NCI-H187 (cell line): Measurements from ENCODE around the gene EIF5.

Experiments used
- DNase-seq, 2 experiments: peaks; one replicate each; lab custom pipeline; 2025; lab: John Stamatoyannopoulos, UW

Gene EIF5

GRCh38 chr14:103333754-103334643 lies at the start of gene EIF5:
Gene EIF5 (plus strand): TSS chr14:103334237. CDS start chr14:103335861, 1,624 bp downstream.
- peak; percentile 97 to 99 for DNase-seq

GRCh38 chr14:103284574-103285467 lies 49.2 kb upstream of the EIF5 start:
- DNase-seq: no peak

DNA sequence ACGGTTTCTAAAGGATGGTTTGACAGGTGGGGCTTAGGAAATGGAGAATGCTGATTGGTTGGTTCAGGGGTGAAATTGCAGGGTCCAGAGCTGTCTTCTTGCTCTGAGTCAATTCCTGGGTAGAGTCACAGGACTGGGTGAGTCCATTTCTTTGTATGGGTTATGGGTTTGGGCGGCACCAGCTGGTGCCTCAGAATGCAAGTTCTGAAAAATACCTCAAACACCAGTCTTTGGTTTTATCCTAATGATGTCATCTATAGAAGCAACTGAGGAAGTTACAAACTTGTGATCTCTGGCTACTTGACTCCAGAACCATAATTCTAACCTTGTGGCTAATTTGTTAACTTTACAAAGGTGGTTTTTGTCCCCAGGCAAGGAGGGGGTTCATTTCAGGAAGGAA lies 47.6 kb upstream of the EIF5 start:
- no peak for DNase-seq

- DNase-seq: no peak
These were observed 46.8 kb upstream of the EIF5 start for GRCh38 chr14:103286968-103287850.

GRCh38 chr14:103288076-103288766 lies 45.8 kb upstream of the EIF5 start:
- no peak for DNase-seq

DNA sequence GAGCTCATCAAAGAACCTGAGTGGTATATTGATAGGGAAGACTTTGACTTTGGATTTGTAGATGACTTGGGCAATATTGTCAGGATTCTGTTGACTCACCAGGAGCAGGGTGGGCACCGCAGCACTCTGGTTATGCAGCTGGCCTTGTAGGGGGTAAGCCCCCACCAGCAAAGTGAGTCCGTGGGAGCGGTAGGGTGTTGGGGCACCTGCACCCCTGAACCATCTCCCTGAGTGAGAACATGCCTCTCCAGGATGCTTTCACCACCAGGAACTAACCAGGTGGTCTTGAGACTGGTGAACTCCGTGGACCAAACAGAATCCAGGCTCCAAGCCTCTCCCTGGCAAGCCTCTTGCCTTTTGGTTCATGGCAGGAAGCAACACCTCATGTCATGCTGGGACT lies 44.0 kb upstream of the EIF5 start:
- DNase-seq: no peak

DNA sequence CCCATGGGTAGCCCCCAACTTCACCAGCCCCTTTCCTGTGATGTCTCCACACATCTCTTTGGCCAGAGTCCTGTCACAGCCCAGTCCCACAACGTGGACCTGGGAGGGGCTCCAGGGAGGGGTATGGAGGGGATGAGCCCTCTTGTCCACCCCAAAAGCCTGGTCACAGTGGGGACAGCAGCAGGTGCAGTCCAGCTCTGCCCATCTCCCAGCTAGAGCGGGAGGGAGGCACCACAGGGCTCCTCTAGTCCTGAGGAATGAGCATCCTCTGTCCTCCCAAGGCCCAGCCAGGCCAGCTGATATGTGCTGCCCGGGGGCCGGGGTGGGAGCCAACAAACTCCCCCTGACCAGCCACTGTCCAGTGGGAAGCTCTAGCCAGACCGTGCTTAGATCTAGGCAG lies 43.5 kb upstream of the EIF5 start:
- no peak for DNase-seq

GRCh38 chr14:103290961-103291360 lies 43.1 kb upstream of the EIF5 start:
- DNase-seq: no peak

DNA sequence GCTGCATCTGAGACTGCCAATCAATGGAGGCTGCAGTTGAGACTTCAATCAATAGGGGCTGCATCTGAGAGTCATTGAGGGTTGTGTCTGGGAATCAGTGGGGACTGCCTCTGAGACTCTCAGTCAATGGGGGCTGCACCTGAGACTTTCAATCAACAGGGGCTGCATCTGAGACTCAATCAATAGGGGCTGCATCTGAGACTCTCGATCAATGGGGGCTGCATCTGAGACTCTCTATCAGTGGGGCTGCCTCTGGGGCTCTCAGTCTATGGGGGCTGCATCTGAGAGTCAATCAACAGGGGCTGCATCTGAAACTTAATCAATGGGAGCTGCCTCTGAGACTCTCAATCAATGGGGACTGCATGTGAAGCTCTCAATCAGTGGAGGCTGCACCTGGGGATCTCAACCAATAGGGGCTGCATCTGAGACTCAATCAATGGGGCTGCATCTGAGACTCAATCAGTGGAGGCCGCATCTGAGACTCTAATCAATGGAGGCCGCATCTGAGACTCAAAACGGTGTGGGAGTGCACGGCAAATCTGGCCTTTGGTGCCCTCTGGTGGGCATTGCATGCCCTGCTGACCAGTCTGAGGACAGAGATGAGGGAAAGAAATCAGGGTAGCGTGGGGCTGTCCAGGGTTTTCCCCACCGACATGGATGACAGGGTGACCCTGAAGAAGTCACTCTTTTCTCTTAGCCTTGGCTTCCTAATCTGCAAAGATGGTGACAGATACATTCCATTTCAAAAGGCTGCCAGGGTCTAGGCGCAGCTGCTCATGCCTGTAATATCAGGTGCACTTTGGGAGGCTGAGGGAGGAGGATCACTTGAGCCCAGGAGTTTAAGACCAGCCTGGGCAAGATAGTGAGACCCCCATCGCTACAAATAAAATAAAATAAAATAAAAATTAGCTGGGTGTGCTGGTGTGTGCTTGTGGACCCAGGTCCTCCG lies 41.3 kb upstream of the EIF5 start:
- peak; percentile 37 to 44 for DNase-seq

- no peak for DNase-seq
These were observed 40.6 kb upstream of the EIF5 start for GRCh38 chr14:103293465-103293864.

DNA sequence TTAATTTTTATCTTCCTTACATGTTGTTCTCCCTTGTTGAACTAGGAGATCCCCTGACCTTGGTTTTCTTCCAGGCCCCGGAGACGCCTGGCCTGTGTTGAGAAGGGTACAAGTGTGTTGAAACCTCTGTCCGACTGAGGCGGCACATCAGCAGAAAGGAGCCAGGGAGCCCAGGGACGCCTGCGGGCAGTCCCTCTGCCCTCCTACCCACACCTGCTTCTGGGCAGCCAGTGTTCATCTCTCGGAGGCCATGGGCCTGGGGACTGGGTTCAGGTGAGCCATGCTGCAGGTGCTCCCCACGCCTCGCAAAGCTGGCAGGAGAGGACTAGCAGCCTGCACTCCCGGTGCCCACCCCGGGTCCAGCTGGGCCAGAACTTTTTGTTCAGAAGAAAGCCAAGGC lies 39.9 kb upstream of the EIF5 start:
- DNase-seq: no peak

DNA sequence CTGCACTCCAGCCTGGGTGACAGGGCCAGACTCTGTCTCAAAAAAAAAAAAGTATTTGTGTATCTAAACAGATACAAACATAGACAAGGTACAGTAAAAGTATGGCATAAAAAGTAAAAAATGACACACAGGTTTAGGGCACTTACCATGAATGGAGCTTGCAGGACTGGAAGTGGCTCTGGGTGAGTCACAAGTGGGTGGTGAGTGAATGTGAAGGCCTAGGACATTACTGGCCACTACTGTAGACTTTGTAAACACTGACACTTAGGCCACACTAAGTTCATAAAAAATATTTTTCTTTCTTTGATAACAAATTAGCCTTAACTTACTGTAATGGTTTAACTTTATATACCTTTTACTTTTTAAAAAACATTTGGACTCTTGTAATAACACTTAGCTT lies 38.0 kb upstream of the EIF5 start:
- DNase-seq: no peak

- DNase-seq: no peak
These were observed 37.0 kb upstream of the EIF5 start for GRCh38 chr14:103296987-103297386.

DNA sequence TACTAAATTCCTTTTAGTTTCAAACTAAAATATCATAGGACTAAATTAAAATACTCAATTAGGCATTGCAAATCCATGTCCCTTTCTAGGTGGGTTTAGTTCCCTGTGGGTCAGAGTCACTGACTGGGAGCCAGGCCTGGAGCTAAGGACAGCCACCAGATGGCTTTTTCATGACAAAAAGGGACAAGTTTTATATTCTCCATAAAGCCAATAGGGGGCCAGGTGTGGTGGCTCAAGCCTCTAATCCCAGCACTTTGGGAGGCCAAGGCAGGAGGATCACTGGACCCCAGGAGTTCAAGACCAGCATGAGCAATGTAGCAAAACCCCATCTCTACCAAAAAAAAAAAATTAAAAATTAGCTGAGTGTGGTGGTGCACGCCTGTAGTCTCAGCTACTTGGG lies 35.4 kb upstream of the EIF5 start:
- no peak for DNase-seq

- DNase-seq: no peak
These were observed 32.3 kb upstream of the EIF5 start for GRCh38 chr14:103301512-103302354.

- no peak for DNase-seq
These were observed 31.1 kb upstream of the EIF5 start for GRCh38 chr14:103302966-103303365.

DNA sequence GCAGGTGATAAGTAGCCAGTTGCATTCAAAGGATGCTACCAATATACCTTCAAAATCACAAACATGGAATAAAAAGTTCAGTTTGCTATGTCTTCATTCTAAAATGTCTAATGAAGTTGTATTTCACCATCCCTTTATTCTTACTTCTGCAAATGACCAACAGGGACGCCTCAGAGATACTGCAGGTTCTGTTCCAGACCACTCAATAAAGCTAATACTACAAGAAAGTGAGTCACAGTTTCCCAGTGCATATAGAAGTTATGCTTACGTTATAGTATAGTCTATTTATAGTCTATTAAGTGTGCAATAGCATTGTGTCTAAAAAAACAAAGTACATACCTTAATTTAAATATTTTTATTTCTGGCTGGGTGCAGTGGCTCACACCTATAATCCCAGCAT lies 29.3 kb upstream of the EIF5 start:
- DNase-seq: no peak

DNA sequence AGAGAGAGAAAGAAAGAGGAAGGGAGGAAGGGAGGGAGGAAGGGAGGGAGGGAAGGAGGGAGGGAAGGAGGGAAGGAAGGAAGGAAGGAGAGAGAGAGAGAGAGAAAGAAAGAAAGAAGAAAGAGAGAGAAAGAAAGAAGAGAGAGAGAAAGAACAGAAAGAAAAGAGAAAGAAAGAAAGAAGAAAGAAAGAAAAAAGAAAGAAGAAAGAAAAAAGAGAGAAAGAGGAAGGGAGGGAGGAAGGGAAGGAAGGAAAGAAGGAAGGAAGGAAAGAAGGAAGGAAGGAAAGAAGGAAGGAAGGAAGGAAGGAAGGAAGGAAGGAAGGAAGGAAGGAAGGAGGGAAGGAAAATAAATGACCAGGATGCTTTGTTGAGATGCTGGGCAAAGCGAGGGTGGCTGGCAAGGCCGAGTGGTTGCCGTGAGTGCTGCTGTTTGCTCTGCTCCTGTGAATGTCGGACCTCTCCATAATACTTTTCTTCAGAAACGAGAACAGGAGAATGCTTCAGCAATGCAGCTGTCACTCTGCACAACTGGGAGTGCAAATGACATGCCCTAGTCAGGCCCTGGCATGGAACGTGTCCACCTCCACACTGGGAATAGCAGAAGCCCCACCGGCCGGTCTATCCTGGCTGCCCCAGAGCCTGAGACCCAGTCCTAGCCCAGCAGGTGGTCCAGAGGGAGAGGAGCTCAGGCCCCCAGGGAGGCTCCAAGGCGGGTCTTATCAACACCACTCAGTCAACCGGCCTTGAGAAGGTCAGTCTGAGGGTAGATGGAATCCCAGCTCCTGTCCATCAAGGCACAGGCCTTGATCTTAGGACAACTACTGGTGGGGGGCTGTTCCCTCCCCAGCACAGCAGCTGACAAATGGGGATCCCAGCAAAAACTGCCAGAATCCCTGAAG lies 25.1 kb upstream of the EIF5 start:
- DNase-seq: no peak
